HepG2 (cell line): ENCODE results near the gene WDR54. TPM values are rescaled to one million over a fixed set of nuclear protein-coding genes. Genes with fewer than 3 reads are reported as not detected.

ENCODE experiments used
- ARID5B ChIP-seq: IDR thresholded peaks from 2 replicates; pipeline ENCODE4 v1.4.0; 2020; ENCODE audit warnings: mild to moderate bottlenecking, missing genetic modification reagents
- CHD4 ChIP-seq: fragments of 200-600 bp; sonication (generic); IDR thresholded peaks from 2 replicates; pipeline ENCODE4 v1.7.0; 2017; ENCODE audit warnings: mild to moderate bottlenecking, low read length, borderline replicate concordance
- DMTF1 ChIP-seq: sonication (generic); formaldehyde crosslinking; IDR thresholded peaks from 2 replicates; pipeline ENCODE4 v1.4.0; 2020; ENCODE audit warnings: mild to moderate bottlenecking, missing genetic modification reagents
- FOXM1 ChIP-seq: sonication (generic); formaldehyde crosslinking; IDR thresholded peaks from 2 replicates; pipeline ENCODE4 v1.5.0; 2020; ENCODE audit warnings: missing genetic modification reagents
- GATAD2A ChIP-seq: IDR thresholded peaks from 2 replicates; pipeline ENCODE4 v1.6.1; 2016
- HMGXB4 ChIP-seq, 2 experiments: sonication (generic) in 1 of 2; formaldehyde crosslinking in 1 of 2; IDR thresholded peaks; 2 replicates each; pipeline versions ENCODE4 v1.4.0 to v1.6.1; 2018 to 2020; ENCODE audit warnings: missing genetic modification reagents in 2 of 2, borderline replicate concordance in 1 of 2, low read depth in 1 of 2, mild to moderate bottlenecking in 1 of 2, missing biosample characterization in 1 of 2
- IKZF4 ChIP-seq: sonication (generic); formaldehyde crosslinking; IDR thresholded peaks from 2 replicates; pipeline ENCODE4 v1.5.1; 2020; ENCODE audit warnings: borderline replicate concordance, mild to moderate bottlenecking, low read depth, missing genetic modification reagents; ENCODE audit errors: not compliant biosample characterization
- MTF2 ChIP-seq: sonication (generic); formaldehyde crosslinking; IDR thresholded peaks from 2 replicates; pipeline ENCODE4 v1.5.0; 2020; ENCODE audit warnings: missing genetic modification reagents, borderline replicate concordance
- NFRKB ChIP-seq: fragments of 450-650 bp; IDR thresholded peaks from 2 replicates; pipeline ENCODE4 v1.6.1; 2017
- NONO ChIP-seq, 2 experiments: fragments of 450-650 bp in 1 of 2; sonication (generic) in 1 of 2; formaldehyde crosslinking in 1 of 2; IDR thresholded peaks in 1 of 2; conservative IDR thresholded peaks in 1 of 2; 2 replicates each; pipeline versions ENCODE4 v1.6.1 to v1.8.0; 2017 to 2022; ENCODE audit warnings: mild to moderate bottlenecking in 1 of 2, missing genetic modification reagents in 1 of 2, moderate library complexity in 1 of 2
- NPAS2 ChIP-seq: sonication (generic); formaldehyde crosslinking; IDR thresholded peaks from 2 replicates; pipeline ENCODE4 v1.8.0; 2022; ENCODE audit warnings: mild to moderate bottlenecking, missing genetic modification reagents, borderline replicate concordance
- RFX1 ChIP-seq: fragments of 450-650 bp; IDR thresholded peaks from 2 replicates; pipeline ENCODE4 v1.6.1; 2017
- SMAD9 ChIP-seq: sonication (generic); formaldehyde crosslinking; IDR thresholded peaks from 2 replicates; pipeline ENCODE4 v1.5.1; 2020; ENCODE audit warnings: mild to moderate bottlenecking, missing genetic modification reagents
- ZKSCAN8 ChIP-seq: IDR thresholded peaks from 2 replicates; pipeline ENCODE4 v1.6.1; 2016; ENCODE audit warnings: borderline replicate concordance, missing genetic modification reagents, missing compliant biosample characterization
- ZMYM2 ChIP-seq: sonication (generic); formaldehyde crosslinking; IDR thresholded peaks from 2 replicates; pipeline ENCODE4 v1.8.0; 2022; ENCODE audit warnings: mild to moderate bottlenecking, missing genetic modification reagents
- ZNF143 ChIP-seq: sonication (generic); formaldehyde crosslinking; IDR thresholded peaks from 2 replicates; pipeline ENCODE4 v1.4.0; 2020; ENCODE audit warnings: missing genetic modification reagents
- ZNF460 ChIP-seq: sonication (generic); formaldehyde crosslinking; IDR thresholded peaks from 2 replicates; pipeline ENCODE4 v1.5.1; 2020; ENCODE audit warnings: missing genetic modification reagents, mild to moderate bottlenecking, borderline replicate concordance
- ZNF768 ChIP-seq: sonication (generic); formaldehyde crosslinking; IDR thresholded peaks from 2 replicates; pipeline ENCODE4 v1.4.0; 2020; ENCODE audit warnings: missing genetic modification reagents
- ZNF891 ChIP-seq: sonication (generic); formaldehyde crosslinking; IDR thresholded peaks from 2 replicates; pipeline ENCODE4 v1.5.0; 2020; ENCODE audit warnings: mild to moderate bottlenecking, missing genetic modification reagents
- polyA plus RNA-seq, 8 experiments: library from polyadenylated mRNA; depleted of rRNA in 3 of 8; stranded (reverse) in 7 of 8; unstranded in 1 of 8; fragments of >200 nt; fragmentation: Illumina TruSeq in 4 of 8; extraction: Trizol in 4 of 8; gene quantifications; 2 replicates each; pipeline versions ENCODE4 v1.2.1 to v1.2.3, GENCODE V29; 2011 to 2016; ENCODE audit warnings: low read depth in 4 of 8, missing spikeins in 1 of 8, mixed read lengths in 1 of 8; ENCODE audit not compliant: insufficient read depth in 1 of 8
- total RNA-seq, 5 experiments: library from RNA; depleted of rRNA; stranded (reverse); fragments of >200 nt; fragmentation: Illumina TruSeq; extraction: Trizol; gene quantifications; 2 replicates each; pipeline ENCODE4 v1.2.3, GENCODE V29; 2016; ENCODE audit warnings: low read depth in 1 of 5

The WDR54 gene
- total and polyA plus RNA-seq, 2 of the 13 experiments (the other 11 are each of a cell fraction or from before 2014, with no cell fraction given): 2.0 to 17.3 TPM

GRCh38 chr2:74441690-74442482, 20.4 kb downstream of the WDR54 start, which contains the start of gene RTKN (continued):
- TF ChIP-seq IKZF4 (CRISPR knock-in tag) (no peak), MTF2 (CRISPR knock-in tag) (peak; percentile 44; the same call in 1 of the 2 replicates), ZNF143 (CRISPR knock-in tag) (peak; percentile 46), ZKSCAN8 (CRISPR knock-in tag) (peak; percentile 58; the same call in 1 of the 2 replicates), NONO (IDR thresholded peaks at IDR 0.05) (no peak), NONO (CRISPR knock-in tag; conservative IDR thresholded peaks at IDR 0.05) (peak; percentile 92), NFRKB (no peak), SMAD9 (CRISPR knock-in tag) (no peak), DMTF1 (CRISPR knock-in tag) (0 out of 2 replicates have a peak, but pooled peaks have one; percentile 47), ZMYM2 (CRISPR knock-in tag) (no peak), ZNF891 (CRISPR knock-in tag) (peak; percentile 80), ZNF460 (CRISPR knock-in tag) (no peak), CHD4 (no peak), FOXM1 (peak; percentile 83; the same call in 1 of the 2 replicates), ZNF768 (CRISPR knock-in tag) (peak; percentile 49; the same call in 1 of the 2 replicates), GATAD2A (CRISPR knock-in tag) (peak; percentile 78), ARID5B (CRISPR knock-in tag) (peak; percentile 44), NPAS2 (no peak), RFX1 (no peak), HMGXB4 (CRISPR knock-in tag; IDR thresholded peaks at IDR 0.05; ENCODE audit: borderline replicate concordance in 1 of 2, low read depth in 1 of 2) (peak in 1 of 2 experiments; percentile 84)
